ENCODE data around the gene ZBTB7C.

ZBTB7C gene

GRCh38 chr18:48453330-48454066 lies 44.3 kb upstream of the ZBTB7C start:
- Histone ChIP-seq H3K4me2 (ENCODE audit: low read length) (no peak overlapping the region), H3K9me3 (ENCODE audit: control insufficient read depth, low read length) (no peaks in the 10 kb centered on the region), H3K9ac (no peak overlapping the region), H3K4me1 (peaks cover 30% of the 10 kb centered on the region), H3K27ac (no peak overlapping the region), H3K27me3 (ENCODE audit: control insufficient read depth, insufficient read depth, low read length) (no peaks in the 10 kb centered on the region), H3K79me2 (no peaks in the 10 kb centered on the region), H3K4me3 (ENCODE audit: low read depth, low read length) (no peak overlapping the region), H2AFZ (peak overlapping the region; percentile 81), H3K36me3 (ENCODE audit: control insufficient read depth, insufficient read depth, low read length) (no peaks in the 10 kb centered on the region)
- TF ChIP-seq CTCF (IDR thresholded peaks at IDR 0.05) = no peak

- no peak for TF ChIP-seq CTCF (IDR thresholded peaks at IDR 0.05)
- Histone ChIP-seq H3K9me3 (ENCODE audit: control insufficient read depth, low read length) (no peaks in the 10 kb centered on the region), H3K36me3 (ENCODE audit: control insufficient read depth, insufficient read depth, low read length) (no peaks in the 10 kb centered on the region), H3K4me3 (ENCODE audit: low read depth, low read length) (no peak overlapping the region), H3K79me2 (no peaks in the 10 kb centered on the region), H3K27ac (no peak overlapping the region), H3K9ac (no peak overlapping the region), H2AFZ (no peak overlapping the region), H3K4me2 (ENCODE audit: low read length) (no peak overlapping the region), H3K27me3 (ENCODE audit: control insufficient read depth, insufficient read depth, low read length) (no peaks in the 10 kb centered on the region), H3K4me1 (peaks cover 30% of the 10 kb centered on the region)
These were observed 43.7 kb upstream of the ZBTB7C start for GRCh38 chr18:48452861-48453323.

- H3K79me2 ChIP-seq = no peaks in the 10 kb centered on the region
- no peak overlapping the region for H2AFZ ChIP-seq
- H3K36me3 ChIP-seq (ENCODE audit: control insufficient read depth, insufficient read depth, low read length) = no peaks in the 10 kb centered on the region
- no peaks in the 10 kb centered on the region for H3K9me3 ChIP-seq (ENCODE audit: control insufficient read depth, low read length)
- no peak overlapping the region for H3K9ac ChIP-seq
- H3K27ac ChIP-seq = no peak overlapping the region
- TF ChIP-seq CTCF (IDR thresholded peaks at IDR 0.05) = no peak
- H3K4me1 ChIP-seq = peaks cover 19% of the 10 kb centered on the region
- no peak overlapping the region for H3K4me2 ChIP-seq (ENCODE audit: low read length)
- H3K27me3 ChIP-seq (ENCODE audit: control insufficient read depth, insufficient read depth, low read length) = no peaks in the 10 kb centered on the region
- no peak overlapping the region for H3K4me3 ChIP-seq (ENCODE audit: low read depth, low read length)
These were observed 41.5 kb upstream of the ZBTB7C start for GRCh38 chr18:48450685-48451084.

GRCh38 chr18:48446582-48447225 lies 37.5 kb upstream of the ZBTB7C start:
- no peak overlapping the region for H3K27ac ChIP-seq
- no peaks in the 10 kb centered on the region for H3K4me1 ChIP-seq
- no peaks in the 10 kb centered on the region for H3K9me3 ChIP-seq (ENCODE audit: control insufficient read depth, low read length)
- H3K4me3 ChIP-seq (ENCODE audit: low read depth, low read length) = no peak overlapping the region
- H3K36me3 ChIP-seq (ENCODE audit: control insufficient read depth, insufficient read depth, low read length) = no peaks in the 10 kb centered on the region
- no peaks in the 10 kb centered on the region for H3K79me2 ChIP-seq
- TF ChIP-seq CTCF (IDR thresholded peaks at IDR 0.05) = peak; percentile 90
- no peaks in the 10 kb centered on the region for H3K27me3 ChIP-seq (ENCODE audit: control insufficient read depth, insufficient read depth, low read length)
- peak overlapping the region; percentile 81 for H2AFZ ChIP-seq
- no peak overlapping the region for H3K4me2 ChIP-seq (ENCODE audit: low read length)
- H3K9ac ChIP-seq = no peak overlapping the region
